Naive thymus-derived CD4-positive, alpha-beta T cell (primary cell): ENCODE measurements around the gene LHFPL2. TPM values are rescaled to one million over a fixed set of nuclear protein-coding genes. Genes with fewer than 3 reads are reported as not detected.

Source experiments
- ATAC-seq: fragments of 150-1000 bp; cut with Tn5 transposase; 2 replicates; pipeline ENCODE4 v1.10.0; 2021; ENCODE audit warnings: mild to moderate bottlenecking, moderate library complexity
- CTCF ChIA-PET: fragments of 350-600 bp; sonication (Branson Sonifier 250); formaldehyde crosslinking; loops from one replicate; lab custom pipeline; 2021; ENCODE audit warnings: antibody characterized with exemption; lab: Charles Lee
- POLR2A ChIA-PET: fragments of 350-600 bp; sonication (Branson Sonifier 250); formaldehyde crosslinking; loops from one replicate; lab custom pipeline; 2021; ENCODE audit warnings: antibody characterized with exemption, inconsistent platforms; lab: Charles Lee
- DNase-seq, 9 donors: peaks; one replicate each; pipeline versions ENCODE4 v3.0.0 to v3.0.0-alpha.2; 2020 to 2022; ENCODE audit warnings: mixed read lengths in 1 of 9
- H3K27ac ChIP-seq: one replicate; pipeline ENCODE4 v1.7.0; 2013; ENCODE audit warnings: mild to moderate bottlenecking, low read depth, low read length, moderate library complexity
- H3K27me3 ChIP-seq, 2 donors: one replicate each; pipeline ENCODE4 v1.7.0; 2013; ENCODE audit warnings: low read length in 2 of 2, mild to moderate bottlenecking in 2 of 2, moderate library complexity in 2 of 2; ENCODE audit not compliant: control insufficient read depth in 2 of 2, insufficient read depth in 2 of 2
- H3K36me3 ChIP-seq, 3 experiments: 1 replicate in 2 of 3; 2 replicates in 1 of 3; pipeline ENCODE4 v1.7.0; 2013; ENCODE audit warnings: low read length in 3 of 3, mild to moderate bottlenecking in 3 of 3, moderate library complexity in 1 of 3; ENCODE audit not compliant: insufficient read depth in 3 of 3, control insufficient read depth in 2 of 3
- H3K4me1 ChIP-seq, 2 donors: one replicate each; pipeline ENCODE4 v1.7.0; 2013; ENCODE audit warnings: low read length in 2 of 2, mild to moderate bottlenecking in 2 of 2, moderate library complexity in 1 of 2; ENCODE audit not compliant: control insufficient read depth in 2 of 2, insufficient read depth in 2 of 2
- H3K4me3 ChIP-seq: 2 replicates; pipeline ENCODE4 v1.7.0; 2013; ENCODE audit warnings: mild to moderate bottlenecking, low read length
- H3K9me3 ChIP-seq, 3 experiments: 1 replicate in 2 of 3; 2 replicates in 1 of 3; pipeline ENCODE4 v1.7.0; 2013; ENCODE audit warnings: low read length in 3 of 3; ENCODE audit not compliant: control insufficient read depth in 2 of 3
- H3K27ac Mint-ChIP-seq, 9 donors: one replicate each; pipeline ENCODE4 v1.8.0; 2020 to 2022; ENCODE audit warnings: mixed read lengths in 9 of 9, mild to moderate bottlenecking in 8 of 9, moderate library complexity in 5 of 9, inconsistent platforms in 2 of 9
- H3K27me3 Mint-ChIP-seq, 5 donors: one replicate each; pipeline ENCODE4 v1.8.0; 2021 to 2022; ENCODE audit warnings: mixed read lengths in 5 of 5, mild to moderate bottlenecking in 1 of 5
- H3K36me3 Mint-ChIP-seq, 5 donors: one replicate each; pipeline ENCODE4 v1.8.0; 2020 to 2022; ENCODE audit warnings: mixed read lengths in 5 of 5, mild to moderate bottlenecking in 3 of 5, inconsistent platforms in 1 of 5
- H3K4me1 Mint-ChIP-seq, 7 donors: one replicate each; pipeline ENCODE4 v1.8.0; 2020 to 2022; ENCODE audit warnings: mixed read lengths in 7 of 7, mild to moderate bottlenecking in 3 of 7, inconsistent platforms in 1 of 7
- H3K4me3 Mint-ChIP-seq, 10 donors: one replicate each; pipeline ENCODE4 v1.8.0; 2020 to 2022; ENCODE audit warnings: mild to moderate bottlenecking in 10 of 10, mixed read lengths in 10 of 10, moderate library complexity in 6 of 10, inconsistent platforms in 2 of 10
- H3K9me3 Mint-ChIP-seq, 11 donors: one replicate each; pipeline ENCODE4 v1.8.0; 2020 to 2022; ENCODE audit warnings: mixed read lengths in 11 of 11, mild to moderate bottlenecking in 4 of 11, inconsistent platforms in 1 of 11, moderate library complexity in 1 of 11
- intact Hi-C, 2 donors: fragments of 100-400 bp; cut with micrococcal nuclease; formaldehyde crosslinking; loops; one replicate each; pipeline ENCODE4 v1.15.1; 2023
- polyA plus RNA-seq, 2 donors: library from polyadenylated mRNA; unstranded; fragments of 300-500 nt; fragmentation: Illumina TruSeq; gene quantifications; one replicate each; pipeline ENCODE4 v1.2.3, GENCODE V29; 2021
- total RNA-seq, 6 experiments: library from RNA in 5 of 6; stranded (reverse) in 5 of 6; gene quantifications; 1 replicate in 5 of 6; 2 replicates in 1 of 6; pipeline ENCODE4 v1.2.3 and lab custom pipeline; 2021 to 2026

Gene LHFPL2
- total and polyA plus RNA-seq, 7 experiments from 2014 or later, result 0.37 to 2.9 (median 1.3) TPM; not detected in 1

GRCh38 chr5:78545406-78545805 lies 103.2 kb downstream of the LHFPL2 start:
- CTCF ChIA-PET, result no interaction called here
- H3K4me1 Mint-ChIP-seq, result no peaks in the 10 kb centered on the region
- no peak overlapping the region for H3K27ac Mint-ChIP-seq
- H3K9me3 Mint-ChIP-seq, result no peaks in the 10 kb centered on the region
- peaks cover 0 to 9% (median 0%) of the 10 kb centered on the region in 5 donors for H3K27me3 Mint-ChIP-seq
- POLR2A ChIA-PET, result no interaction called here
- Histone ChIP-seq H3K27me3 (no peaks in the 10 kb centered on the region), H3K4me1 (no peaks in the 10 kb centered on the region), H3K4me3 (no peak overlapping the region), H3K9me3 (no peaks in the 10 kb centered on the region), H3K27ac (no peak overlapping the region), H3K36me3 (no peaks in the 10 kb centered on the region)
- ATAC-seq (no peak), DNase-seq (no peak)
- H3K36me3 Mint-ChIP-seq, result no peaks in the 10 kb centered on the region
- H3K4me3 Mint-ChIP-seq, result no peak overlapping the region
- intact Hi-C loops, result no loop called here

GRCh38 chr5:78544561-78545201 lies 103.9 kb downstream of the LHFPL2 start:
- ChIA-PET CTCF (interaction anchor here (0.5 kb wide), 1 partner anchor 74 kb away, joined by 3 read pairs; no protein-coding TSS in a partner anchor), POLR2A (no interaction called here)
- Histone ChIP-seq H3K4me1 (no peaks in the 10 kb centered on the region), H3K9me3 (no peaks in the 10 kb centered on the region), H3K36me3 (no peaks in the 10 kb centered on the region), H3K27me3 (no peaks in the 10 kb centered on the region), H3K4me3 (no peak overlapping the region), H3K27ac (no peak overlapping the region)
- Mint-ChIP-seq H3K9me3 (no peaks in the 10 kb centered on the region), H3K36me3 (no peaks in the 10 kb centered on the region), H3K27me3 (peaks cover 0 to 9% (median 0%) of the 10 kb centered on the region in 5 donors), H3K4me3 (no peak overlapping the region), H3K27ac (no peak overlapping the region), H3K4me1 (peaks cover 0 to 5% (median 0%) of the 10 kb centered on the region in 7 donors)
- intact Hi-C loops, result no loop called here
- DNase-seq (no peak), ATAC-seq (no peak)

- POLR2A ChIA-PET, result no interaction called here
- no peak overlapping the region for H3K27ac ChIP-seq
- DNase-seq (no peak), ATAC-seq (no peak)
- no peaks in the 10 kb centered on the region for H3K4me1 ChIP-seq
- Mint-ChIP-seq H3K27ac (no peak overlapping the region), H3K36me3 (no peaks in the 10 kb centered on the region), H3K9me3 (no peaks in the 10 kb centered on the region), H3K4me1 (peaks cover 0 to 7% (median 0%) of the 10 kb centered on the region in 7 donors), H3K4me3 (no peak overlapping the region), H3K27me3 (peaks cover 0 to 9% (median 0%) of the 10 kb centered on the region in 5 donors)
- H3K27me3 ChIP-seq, result no peaks in the 10 kb centered on the region
- H3K36me3 ChIP-seq, result no peaks in the 10 kb centered on the region
- intact Hi-C loops, result no loop called here
- CTCF ChIA-PET, result no interaction called here
- no peak overlapping the region for H3K4me3 ChIP-seq
- H3K9me3 ChIP-seq, result no peaks in the 10 kb centered on the region
Measured at GRCh38 chr5:78543916-78544315, 104.7 kb downstream of the LHFPL2 start.

- Mint-ChIP-seq H3K4me3 (no peak overlapping the region), H3K4me1 (peaks cover 0 to 7% (median 0%) of the 10 kb centered on the region in 7 donors), H3K27me3 (peaks cover 0 to 9% (median 0%) of the 10 kb centered on the region in 5 donors), H3K36me3 (no peaks in the 10 kb centered on the region), H3K9me3 (no peaks in the 10 kb centered on the region), H3K27ac (peak overlapping the region in 1 of 9 donors; percentile 23)
- no peak for ATAC-seq
- ChIA-PET CTCF (no interaction called here), POLR2A (no interaction called here)
- Histone ChIP-seq H3K4me3 (no peak overlapping the region), H3K9me3 (no peaks in the 10 kb centered on the region), H3K36me3 (no peaks in the 10 kb centered on the region), H3K27ac (no peak overlapping the region), H3K4me1 (no peaks in the 10 kb centered on the region), H3K27me3 (no peaks in the 10 kb centered on the region)
- DNase-seq, result no peak
- intact Hi-C loops, result no loop called here
Measured at GRCh38 chr5:78543292-78543691, 105.3 kb downstream of the LHFPL2 start.

GRCh38 chr5:78542321-78542840 lies 106.2 kb downstream of the LHFPL2 start:
- H3K27ac Mint-ChIP-seq, result no peak overlapping the region
- no peaks in the 10 kb centered on the region for H3K36me3 ChIP-seq
- no peaks in the 10 kb centered on the region for H3K27me3 ChIP-seq
- no peak overlapping the region for H3K4me3 Mint-ChIP-seq
- H3K27ac ChIP-seq, result no peak overlapping the region
- no peak for ATAC-seq
- no peaks in the 10 kb centered on the region for H3K36me3 Mint-ChIP-seq
- intact Hi-C loops, result no loop called here
- CTCF ChIA-PET, result no interaction called here
- DNase-seq, result no peak
- no peaks in the 10 kb centered on the region for H3K4me1 ChIP-seq
- POLR2A ChIA-PET, result no interaction called here
- H3K9me3 Mint-ChIP-seq, result no peaks in the 10 kb centered on the region
- H3K4me3 ChIP-seq, result no peak overlapping the region
- H3K4me1 Mint-ChIP-seq, result peaks cover 0 to 7% (median 0%) of the 10 kb centered on the region in 7 donors
- H3K27me3 Mint-ChIP-seq, result peaks cover 0 to 9% (median 0%) of the 10 kb centered on the region in 5 donors
- H3K9me3 ChIP-seq, result no peaks in the 10 kb centered on the region

GRCh38 chr5:78541086-78541654 lies 107.4 kb downstream of the LHFPL2 start:
- no peak overlapping the region for H3K27ac Mint-ChIP-seq
- Histone ChIP-seq H3K4me3 (no peak overlapping the region), H3K4me1 (no peaks in the 10 kb centered on the region), H3K9me3 (no peaks in the 10 kb centered on the region), H3K27me3 (no peaks in the 10 kb centered on the region), H3K36me3 (no peaks in the 10 kb centered on the region), H3K27ac (no peak overlapping the region)
- intact Hi-C loops, result no loop called here
- DNase-seq, result no peak
- peaks cover 0 to 11% (median 0%) of the 10 kb centered on the region in 5 donors for H3K27me3 Mint-ChIP-seq
- CTCF ChIA-PET, result no interaction called here
- H3K9me3 Mint-ChIP-seq, result no peaks in the 10 kb centered on the region
- H3K4me3 Mint-ChIP-seq, result no peak overlapping the region
- ATAC-seq, result no peak
- H3K36me3 Mint-ChIP-seq, result no peaks in the 10 kb centered on the region
- H3K4me1 Mint-ChIP-seq, result peaks cover 0 to 7% (median 0%) of the 10 kb centered on the region in 7 donors
- POLR2A ChIA-PET, result no interaction called here
